GM18858 (cell line): ENCODE data around the gene FBXO36.

Source experiments
- ATAC-seq: cut with Tn5 transposase; IDR thresholded peaks from one replicate; pipeline ENCODE4 v1.9.1; 2021; ENCODE audit not compliant: unreplicated experiment

The FBXO36 gene

DNA sequence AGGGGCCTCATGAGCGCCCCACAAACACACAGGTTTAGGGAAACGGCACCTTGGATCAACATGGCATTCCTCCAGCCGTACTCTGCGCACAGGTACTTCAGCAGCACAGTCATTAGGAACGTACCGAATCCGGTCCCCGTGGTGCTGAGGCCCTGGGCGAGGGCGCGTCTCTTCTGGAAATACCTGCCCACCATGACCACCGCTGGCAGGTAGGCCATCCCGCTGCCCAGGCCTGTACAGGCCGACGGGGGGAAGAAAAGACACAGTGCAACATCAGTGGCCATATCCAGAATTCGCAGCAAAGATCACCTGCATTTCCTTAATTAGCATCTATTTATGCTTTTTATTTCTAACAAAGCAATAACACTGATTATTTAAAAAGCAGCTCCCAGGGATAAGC lies 124.2 kb downstream of the FBXO36 start:
- no peak for ATAC-seq

DNA sequence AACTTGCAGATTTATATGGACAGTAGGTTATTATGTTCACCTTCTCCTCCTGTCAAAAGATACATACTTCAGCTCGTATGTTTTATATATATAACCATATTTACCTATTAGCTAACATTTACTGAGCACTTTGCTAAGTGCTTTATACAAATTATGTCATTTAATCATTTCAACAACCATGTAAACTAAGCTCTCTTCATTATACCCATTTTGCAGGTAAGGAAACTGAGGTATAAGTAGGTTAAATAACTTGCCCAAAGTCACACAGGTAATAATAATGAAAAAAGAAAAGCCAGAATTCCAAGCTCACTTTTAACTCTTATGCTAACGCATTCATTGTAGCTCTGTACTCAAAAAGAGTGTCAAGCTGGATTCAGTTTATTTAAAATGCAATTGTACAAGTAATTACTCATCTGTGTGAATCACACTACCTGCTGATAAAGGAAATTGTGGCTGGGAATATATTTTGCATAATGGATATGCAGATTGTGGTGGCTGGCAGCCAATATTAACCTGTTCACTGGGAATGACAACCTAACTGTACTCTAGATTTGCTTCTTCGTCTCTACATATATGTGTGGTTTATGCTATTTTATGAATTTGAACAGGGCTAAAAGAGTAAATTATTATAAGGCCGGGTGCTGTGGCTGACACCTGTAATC lies 125.8 kb downstream of the FBXO36 start:
- no peak for ATAC-seq

DNA sequence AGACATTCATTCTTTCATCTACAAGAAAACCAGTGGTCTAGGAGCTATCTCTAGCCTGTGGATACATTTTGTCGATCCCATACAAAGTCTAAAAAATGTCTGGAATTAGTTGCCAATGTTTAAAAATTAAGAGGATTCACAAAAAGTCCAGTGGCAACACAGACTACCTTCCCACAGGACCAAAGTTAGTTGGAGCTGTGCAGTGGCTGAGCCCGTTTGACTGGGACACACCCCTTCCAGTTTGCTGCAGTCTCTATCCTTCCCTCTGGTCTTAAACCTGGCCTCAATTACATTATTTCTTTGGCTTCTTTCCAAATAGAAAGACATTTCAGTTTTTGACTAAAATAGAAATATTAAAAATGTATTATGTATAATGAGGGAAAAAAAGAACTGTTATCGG lies 127.8 kb downstream of the FBXO36 start:
- ATAC-seq: no peak

DNA sequence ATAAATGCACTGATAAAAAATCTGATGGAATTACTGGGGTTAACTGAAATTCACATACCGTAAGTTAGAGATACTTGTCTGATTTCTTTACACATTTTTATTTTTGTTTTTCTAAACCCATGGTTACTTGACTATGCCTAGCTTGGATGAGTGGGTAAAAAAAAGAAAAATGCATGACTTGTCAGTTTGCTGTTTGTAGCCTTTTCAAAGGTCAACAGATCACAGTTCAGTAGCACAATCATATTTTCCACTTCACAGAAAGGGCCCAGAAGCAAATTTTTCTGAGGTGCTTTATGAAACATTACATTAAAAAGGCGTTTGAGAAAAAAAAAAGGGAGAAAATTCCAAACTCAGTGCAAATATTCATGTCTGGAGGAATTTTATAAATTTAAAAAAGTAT lies 130.0 kb downstream of the FBXO36 start:
- no peak for ATAC-seq

DNA sequence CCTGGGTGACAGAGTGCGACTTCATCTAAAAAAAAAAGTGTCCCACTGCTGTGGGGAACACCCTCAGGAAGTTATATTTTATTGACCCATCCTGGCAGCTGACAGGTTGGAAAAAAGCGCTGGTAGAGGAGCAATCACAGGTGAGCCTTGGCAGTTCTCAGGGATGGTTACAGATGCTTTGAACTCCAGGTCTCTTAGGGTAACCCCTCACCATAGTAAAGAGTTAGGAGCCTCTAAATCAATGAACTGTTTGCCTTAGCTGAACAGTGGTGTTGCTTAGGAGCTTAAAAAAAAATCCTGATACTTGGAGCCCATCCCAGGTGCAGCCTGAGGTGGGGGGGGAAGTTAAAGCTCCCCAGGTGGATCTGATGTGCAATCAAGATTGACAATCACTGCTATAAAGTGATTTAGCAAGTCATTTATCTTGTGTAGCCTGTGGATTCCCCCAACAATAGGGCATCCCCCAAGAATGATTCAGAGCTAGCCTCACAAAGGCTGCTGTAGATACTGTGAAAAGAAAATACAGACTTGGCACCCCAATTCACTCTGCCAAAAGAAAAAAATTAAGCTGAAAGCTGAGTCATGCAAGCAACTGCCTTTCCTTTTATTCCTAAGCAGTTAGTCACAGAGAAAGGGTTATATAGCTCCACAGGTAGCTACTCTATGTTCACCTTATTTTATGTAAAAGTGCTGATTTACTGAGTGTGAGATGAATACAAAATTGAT lies 131.6 kb downstream of the FBXO36 start:
- no peak for ATAC-seq

DNA sequence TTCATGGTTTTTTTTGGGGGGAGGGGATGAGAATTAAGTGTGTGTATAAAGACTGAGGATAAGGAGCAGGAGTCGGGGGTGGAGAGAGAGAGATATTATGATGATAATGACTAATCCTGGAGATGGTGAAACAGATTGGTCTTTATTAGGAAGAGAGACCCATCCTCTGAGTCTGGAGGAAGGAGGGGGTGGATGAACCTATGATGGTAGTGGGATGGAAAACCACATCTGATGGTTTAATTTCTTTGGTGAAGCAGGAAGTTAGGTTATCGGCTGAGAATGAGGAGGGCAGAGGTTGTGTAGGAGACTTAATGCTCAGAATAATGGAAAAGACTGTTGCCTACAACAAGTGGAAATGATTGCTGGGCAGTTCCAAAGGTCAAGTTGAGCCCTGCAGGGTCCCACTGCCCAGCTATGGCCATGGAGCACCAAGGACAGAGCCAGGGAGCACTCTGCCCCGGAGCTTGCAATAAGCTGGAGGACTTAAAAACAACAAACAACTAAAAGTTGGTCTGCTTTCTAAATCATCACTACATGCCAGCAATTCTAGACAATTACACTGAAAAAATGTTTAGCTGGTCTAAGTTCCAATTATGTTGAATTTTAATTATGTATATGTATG lies 138.5 kb downstream of the FBXO36 start:
- no peak for ATAC-seq
